ENCODE measurements around the gene TUNAR. TPM values are rescaled to one million over a fixed set of nuclear protein-coding genes. Genes with fewer than 3 reads are reported as not detected.

TUNAR gene
- total RNA-seq, 1 donor from 2014 or later = not detected

DNA sequence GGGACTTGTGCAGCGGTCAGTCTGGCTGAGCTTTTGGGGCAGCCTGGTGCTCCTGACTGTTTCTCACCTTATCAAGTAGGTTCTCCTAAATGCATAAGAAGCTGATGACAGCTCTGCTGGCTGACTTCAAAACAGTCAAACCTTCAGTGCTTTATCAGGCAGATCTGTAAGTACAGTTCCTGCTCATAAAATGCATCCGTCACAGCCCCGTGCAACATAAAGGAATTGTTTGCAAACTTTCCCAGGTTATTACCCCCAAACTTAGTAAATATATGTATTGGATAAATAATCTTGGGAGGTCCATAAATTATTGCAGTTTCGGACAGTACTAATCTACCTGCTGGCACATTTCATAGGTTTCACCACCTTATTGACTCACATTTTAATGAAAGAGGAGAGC lies 10.7 kb downstream of the TUNAR start:
- H3K9me3 Mint-ChIP-seq (ENCODE audit: low read depth) = no peaks in the 10 kb centered on the region
- DNase-seq (ENCODE audit: low spot score) = no peak
- H3K4me3 Mint-ChIP-seq (ENCODE audit: unreplicated experiment) = no peak overlapping the region
- no peak for TF ChIP-seq CTCF (IDR thresholded peaks at IDR 0.05)
- H3K27me3 Mint-ChIP-seq (ENCODE audit: low read depth) = peaks cover 18% of the 10 kb centered on the region
- no peaks in the 10 kb centered on the region for H3K36me3 Mint-ChIP-seq (ENCODE audit: low read depth)
- no peak overlapping the region for H3K27ac Mint-ChIP-seq (ENCODE audit: unreplicated experiment)
- H3K4me1 Mint-ChIP-seq (ENCODE audit: low read depth) = peaks cover 4% of the 10 kb centered on the region

DNA sequence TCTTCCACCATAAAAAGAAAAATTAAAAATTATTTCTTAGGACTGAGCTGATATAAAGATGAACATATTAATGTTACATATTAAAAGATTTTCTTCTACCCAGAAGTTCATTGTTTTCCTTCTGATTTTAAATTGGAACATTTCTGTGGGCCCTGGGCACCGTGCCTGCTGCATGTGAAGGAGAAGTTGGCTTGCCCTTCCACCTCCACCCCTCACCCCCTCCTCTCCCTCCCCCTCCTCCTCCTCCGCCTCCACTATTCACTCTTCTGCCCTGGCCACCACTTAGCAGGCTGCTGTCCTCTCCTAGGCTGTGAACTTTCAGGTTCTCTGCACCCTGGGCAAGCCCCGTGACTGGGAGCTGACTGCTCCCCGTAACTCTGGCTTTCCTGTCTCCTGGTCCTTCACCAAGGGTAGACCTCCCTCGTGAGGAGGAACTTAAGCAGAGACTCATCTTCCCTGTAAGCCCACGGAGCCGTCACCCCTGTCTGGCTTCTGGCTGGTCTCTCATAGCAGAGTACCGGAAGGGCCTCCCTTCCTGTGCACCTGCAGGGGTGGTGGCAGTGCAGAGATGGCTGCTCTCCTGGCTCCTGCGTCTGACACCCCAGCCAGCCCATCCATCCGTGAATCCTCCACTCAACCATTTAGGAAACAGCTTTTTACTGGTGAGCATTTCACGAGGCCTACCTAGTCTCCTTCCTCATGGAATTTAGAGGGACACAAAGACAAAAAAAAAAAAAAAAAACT lies 12.8 kb downstream of the TUNAR start:
- Mint-ChIP-seq H3K4me3 (ENCODE audit: unreplicated experiment) (no peak overlapping the region), H3K4me1 (ENCODE audit: low read depth) (peaks cover 4% of the 10 kb centered on the region), H3K36me3 (ENCODE audit: low read depth) (no peaks in the 10 kb centered on the region), H3K27me3 (ENCODE audit: low read depth) (peaks cover 12% of the 10 kb centered on the region), H3K27ac (ENCODE audit: unreplicated experiment) (no peak overlapping the region), H3K9me3 (ENCODE audit: low read depth) (no peaks in the 10 kb centered on the region)
- TF ChIP-seq CTCF (IDR thresholded peaks at IDR 0.05) = no peak
- no peak for DNase-seq (ENCODE audit: low spot score)

- H3K4me1 Mint-ChIP-seq (ENCODE audit: low read depth) = peaks cover 4% of the 10 kb centered on the region
Measured at GRCh38 chr14:95891742-95892141, 15.1 kb downstream of the TUNAR start.

DNA sequence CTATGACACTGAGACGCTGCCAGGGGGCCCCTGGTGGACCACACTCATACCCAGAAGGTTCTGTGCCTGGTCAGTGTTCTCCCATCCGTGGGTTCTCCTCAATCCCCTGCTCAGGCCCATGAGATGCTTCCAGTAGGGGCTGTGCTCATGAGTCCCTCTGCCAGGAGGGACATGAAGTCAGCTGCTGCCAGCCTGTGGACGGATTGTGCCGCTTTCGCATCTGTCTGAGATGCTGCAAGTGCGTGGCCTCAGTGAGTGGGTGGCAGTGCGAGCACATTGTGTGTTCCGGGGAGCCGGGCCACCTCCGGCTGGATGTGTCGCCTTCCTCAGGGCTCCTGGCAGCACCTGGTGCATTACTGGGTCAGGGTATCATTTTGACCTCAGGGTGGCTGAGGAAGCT lies 15.5 kb downstream of the TUNAR start:
- no peaks in the 10 kb centered on the region for H3K36me3 Mint-ChIP-seq (ENCODE audit: low read depth)
- H3K9me3 Mint-ChIP-seq (ENCODE audit: low read depth) = no peaks in the 10 kb centered on the region
- no peak overlapping the region for H3K27ac Mint-ChIP-seq (ENCODE audit: unreplicated experiment)
- H3K4me1 Mint-ChIP-seq (ENCODE audit: low read depth) = peaks cover 4% of the 10 kb centered on the region
- H3K27me3 Mint-ChIP-seq (ENCODE audit: low read depth) = peaks cover 20% of the 10 kb centered on the region
- H3K4me3 Mint-ChIP-seq (ENCODE audit: unreplicated experiment) = no peak overlapping the region
- TF ChIP-seq CTCF (IDR thresholded peaks at IDR 0.05) = no peak
- no peak for DNase-seq (ENCODE audit: low spot score)

More at GRCh38 chr14:95891742-95892141, 15.1 kb downstream of the TUNAR start:
- H3K36me3 Mint-ChIP-seq (ENCODE audit: low read depth) = no peaks in the 10 kb centered on the region
- H3K9me3 Mint-ChIP-seq (ENCODE audit: low read depth) = no peaks in the 10 kb centered on the region
- no peak overlapping the region for H3K4me3 Mint-ChIP-seq (ENCODE audit: unreplicated experiment)
- H3K27me3 Mint-ChIP-seq (ENCODE audit: low read depth) = peaks cover 19% of the 10 kb centered on the region
- no peak overlapping the region for H3K27ac Mint-ChIP-seq (ENCODE audit: unreplicated experiment)
- DNase-seq (ENCODE audit: low spot score) = no peak
- TF ChIP-seq CTCF (IDR thresholded peaks at IDR 0.05) = no peak

- Mint-ChIP-seq H3K9me3 (ENCODE audit: low read depth) (no peaks in the 10 kb centered on the region), H3K27me3 (ENCODE audit: low read depth) (peaks cover 33% of the 10 kb centered on the region), H3K27ac (ENCODE audit: unreplicated experiment) (no peak overlapping the region), H3K36me3 (ENCODE audit: low read depth) (no peaks in the 10 kb centered on the region), H3K4me3 (ENCODE audit: unreplicated experiment) (no peak overlapping the region), H3K4me1 (ENCODE audit: low read depth) (peaks cover 4% of the 10 kb centered on the region)
- no peak for DNase-seq (ENCODE audit: low spot score)
- TF ChIP-seq CTCF (IDR thresholded peaks at IDR 0.05) = peak; percentile 42
Measured at GRCh38 chr14:95895720-95896119, 19.1 kb downstream of the TUNAR start.

Measured in chondrocyte (in vitro differentiated cells).